Measurements from ENCODE around the gene APRT.
"Not testable (repeated sequence)": the region's sequence is repeated elsewhere in the genome, so short reads cannot be mapped to it uniquely, and the experiment has no call there.

APRT gene

DNA sequence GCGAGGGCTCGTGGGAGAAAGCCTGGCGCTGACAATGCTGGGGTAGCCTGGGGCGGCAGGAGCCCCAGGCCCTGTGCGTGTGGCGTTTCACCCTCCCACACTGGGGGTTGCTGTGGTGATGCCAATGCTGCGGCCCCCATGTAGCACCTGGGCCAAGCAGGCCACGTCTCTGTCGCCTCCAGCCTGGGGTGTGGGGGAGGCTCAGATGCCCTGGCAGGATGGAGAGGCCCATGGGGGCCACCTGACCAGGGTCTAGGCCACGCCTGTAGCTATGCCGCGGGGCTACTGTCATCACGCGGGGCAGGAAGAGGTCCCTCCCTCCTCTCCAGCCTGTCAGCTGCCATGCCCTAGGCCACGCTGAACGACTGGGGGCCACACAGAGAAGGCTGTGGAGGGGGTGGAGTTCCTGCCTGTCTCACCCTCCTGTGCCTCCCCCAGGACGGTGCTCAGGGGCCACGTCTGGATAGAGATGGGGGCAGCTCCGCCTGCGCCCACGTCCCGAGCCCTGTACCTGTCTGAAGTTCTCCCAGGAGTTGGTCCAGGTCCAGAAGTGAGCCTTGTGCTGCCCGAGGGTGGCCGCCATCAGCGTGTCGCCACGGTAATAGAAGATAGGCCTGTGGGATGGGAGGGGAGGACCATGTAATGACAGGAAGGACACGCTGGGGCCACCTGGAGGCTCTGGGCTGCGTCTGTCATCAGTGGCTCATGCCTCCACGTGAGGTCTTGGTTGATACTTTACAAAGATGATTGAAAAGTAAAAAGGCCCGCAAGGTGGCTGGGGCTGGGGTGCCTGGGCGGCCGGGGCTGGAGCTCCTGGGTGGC lies 12.7 kb upstream of the APRT start:
- Histone ChIP-seq H3K4me3 (ENCODE audit: low read depth, low read length) (no peak overlapping the region), H3K27me3 (ENCODE audit: insufficient read depth, low read depth, severe bottlenecking) (no peaks in the 10 kb centered on the region), H3K27ac (no peak overlapping the region), H3K36me3 (no peaks in the 10 kb centered on the region), H3K9me3 (ENCODE audit: severe bottlenecking) (no peaks in the 10 kb centered on the region)
- TF ChIP-seq, protein P1, sequence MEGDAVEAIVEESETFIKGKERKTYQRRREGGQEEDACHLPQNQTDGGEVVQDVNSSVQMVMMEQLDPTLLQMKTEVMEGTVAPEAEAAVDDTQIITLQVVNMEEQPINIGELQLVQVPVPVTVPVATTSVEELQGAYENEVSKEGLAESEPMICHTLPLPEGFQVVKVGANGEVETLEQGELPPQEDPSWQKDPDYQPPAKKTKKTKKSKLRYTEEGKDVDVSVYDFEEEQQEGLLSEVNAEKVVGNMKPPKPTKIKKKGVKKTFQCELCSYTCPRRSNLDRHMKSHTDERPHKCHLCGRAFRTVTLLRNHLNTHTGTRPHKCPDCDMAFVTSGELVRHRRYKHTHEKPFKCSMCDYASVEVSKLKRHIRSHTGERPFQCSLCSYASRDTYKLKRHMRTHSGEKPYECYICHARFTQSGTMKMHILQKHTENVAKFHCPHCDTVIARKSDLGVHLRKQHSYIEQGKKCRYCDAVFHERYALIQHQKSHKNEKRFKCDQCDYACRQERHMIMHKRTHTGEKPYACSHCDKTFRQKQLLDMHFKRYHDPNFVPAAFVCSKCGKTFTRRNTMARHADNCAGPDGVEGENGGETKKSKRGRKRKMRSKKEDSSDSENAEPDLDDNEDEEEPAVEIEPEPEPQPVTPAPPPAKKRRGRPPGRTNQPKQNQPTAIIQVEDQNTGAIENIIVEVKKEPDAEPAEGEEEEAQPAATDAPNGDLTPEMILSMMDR (IDR thresholded peaks at IDR 0.05; ENCODE audit: low read depth, low read length), result no peak
- no peak for DNase-seq

GRCh38 chr16:88823646-88824045 lies 11.9 kb upstream of the APRT start:
- not testable (repeated sequence) for DNase-seq; H3K27me3 ChIP-seq (ENCODE audit: insufficient read depth, low read depth, severe bottlenecking); H3K36me3 ChIP-seq

GRCh38 chr16:88822281-88823040 lies 10.7 kb upstream of the APRT start:
- TF ChIP-seq, protein P1 (IDR thresholded peaks at IDR 0.05; ENCODE audit: low read depth, low read length), result no peak
- Histone ChIP-seq H3K36me3 (no peaks in the 10 kb centered on the region), H3K27ac (no peak overlapping the region), H3K4me3 (ENCODE audit: low read depth, low read length) (no peak overlapping the region), H3K27me3 (ENCODE audit: insufficient read depth, low read depth, severe bottlenecking) (no peaks in the 10 kb centered on the region), H3K9me3 (ENCODE audit: severe bottlenecking) (no peaks in the 10 kb centered on the region)
- no peak for DNase-seq

More at GRCh38 chr16:88823646-88824045, 11.9 kb upstream of the APRT start:
- not testable (repeated sequence) for H3K4me3 ChIP-seq (ENCODE audit: low read depth, low read length); H3K27ac ChIP-seq; H3K9me3 ChIP-seq (ENCODE audit: severe bottlenecking)

GRCh38 chr16:88821168-88821850 lies 9.6 kb upstream of the APRT start:
- no peak for DNase-seq
- H3K9me3 ChIP-seq (ENCODE audit: severe bottlenecking), result no peaks in the 10 kb centered on the region
- H3K4me3 ChIP-seq (ENCODE audit: low read depth, low read length), result no peak overlapping the region
- H3K27me3 ChIP-seq (ENCODE audit: insufficient read depth, low read depth, severe bottlenecking), result no peaks in the 10 kb centered on the region
- H3K36me3 ChIP-seq, result no peaks in the 10 kb centered on the region
- no peak overlapping the region for H3K27ac ChIP-seq
- TF ChIP-seq, protein P1 (IDR thresholded peaks at IDR 0.05; ENCODE audit: low read depth, low read length), result no peak

GRCh38 chr16:88820385-88821025 lies 8.8 kb upstream of the APRT start:
- no peak overlapping the region for H3K4me3 ChIP-seq (ENCODE audit: low read depth, low read length)
- H3K27ac ChIP-seq, result no peak overlapping the region
- H3K36me3 ChIP-seq, result no peaks in the 10 kb centered on the region
- H3K9me3 ChIP-seq (ENCODE audit: severe bottlenecking), result no peaks in the 10 kb centered on the region
- TF ChIP-seq, protein P1 (IDR thresholded peaks at IDR 0.05; ENCODE audit: low read depth, low read length), result no peak
- DNase-seq, result no peak
- H3K27me3 ChIP-seq (ENCODE audit: insufficient read depth, low read depth, severe bottlenecking), result no peaks in the 10 kb centered on the region
